ENCODE measurements around the gene HRG.
"Not testable (repeated sequence)": the region's sequence is repeated elsewhere in the genome, so short reads cannot be mapped to it uniquely, and the experiment has no call there.

The HRG gene

DNA sequence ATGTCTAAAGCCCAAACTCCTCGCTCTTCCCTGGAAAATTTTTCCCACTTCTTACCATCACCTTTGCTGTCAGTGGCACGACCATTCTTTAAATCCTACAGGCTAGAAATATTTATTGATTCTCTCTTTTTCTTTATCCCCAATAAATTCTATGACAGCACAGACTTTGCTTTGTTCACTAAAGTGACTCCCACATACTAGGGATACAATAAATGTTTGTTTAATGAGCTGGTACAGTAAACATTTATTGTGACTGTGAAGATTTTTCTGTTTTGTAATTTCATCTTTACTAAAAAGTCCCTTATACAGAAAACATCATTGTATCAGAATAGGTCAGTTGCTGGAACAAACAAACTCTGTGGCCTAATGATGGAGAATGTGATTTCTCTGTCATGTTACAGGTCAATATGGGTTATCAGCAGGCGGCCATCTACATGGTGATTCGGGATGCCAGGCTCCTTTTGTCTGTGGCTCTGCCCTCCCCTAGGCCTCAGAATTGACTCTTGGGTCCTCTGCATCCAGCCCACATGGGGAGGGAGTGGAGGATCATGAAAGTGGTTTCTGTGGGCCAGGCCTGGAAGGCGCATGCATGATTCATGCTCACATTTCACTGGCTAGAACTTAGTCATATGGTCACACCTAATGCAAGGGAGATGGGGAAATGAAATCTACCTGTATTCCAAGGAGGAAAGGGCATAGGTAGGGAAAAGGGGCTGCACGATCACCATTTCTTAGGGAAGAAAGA lies 28.6 kb downstream of the HRG start:
- no peak for DNase-seq (ENCODE audit: low read depth)
- in situ Hi-C loops (cut with HindIII; ENCODE audit: low sequenced_read_pairs) = no loop called here
- H3K4me3 ChIP-seq (ENCODE audit: low read depth, low read length) = no peak overlapping the region
- TF ChIP-seq, protein P1, sequence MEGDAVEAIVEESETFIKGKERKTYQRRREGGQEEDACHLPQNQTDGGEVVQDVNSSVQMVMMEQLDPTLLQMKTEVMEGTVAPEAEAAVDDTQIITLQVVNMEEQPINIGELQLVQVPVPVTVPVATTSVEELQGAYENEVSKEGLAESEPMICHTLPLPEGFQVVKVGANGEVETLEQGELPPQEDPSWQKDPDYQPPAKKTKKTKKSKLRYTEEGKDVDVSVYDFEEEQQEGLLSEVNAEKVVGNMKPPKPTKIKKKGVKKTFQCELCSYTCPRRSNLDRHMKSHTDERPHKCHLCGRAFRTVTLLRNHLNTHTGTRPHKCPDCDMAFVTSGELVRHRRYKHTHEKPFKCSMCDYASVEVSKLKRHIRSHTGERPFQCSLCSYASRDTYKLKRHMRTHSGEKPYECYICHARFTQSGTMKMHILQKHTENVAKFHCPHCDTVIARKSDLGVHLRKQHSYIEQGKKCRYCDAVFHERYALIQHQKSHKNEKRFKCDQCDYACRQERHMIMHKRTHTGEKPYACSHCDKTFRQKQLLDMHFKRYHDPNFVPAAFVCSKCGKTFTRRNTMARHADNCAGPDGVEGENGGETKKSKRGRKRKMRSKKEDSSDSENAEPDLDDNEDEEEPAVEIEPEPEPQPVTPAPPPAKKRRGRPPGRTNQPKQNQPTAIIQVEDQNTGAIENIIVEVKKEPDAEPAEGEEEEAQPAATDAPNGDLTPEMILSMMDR (IDR thresholded peaks at IDR 0.05; ENCODE audit: low read depth, low read length, missing control alignments) = no peak

DNA sequence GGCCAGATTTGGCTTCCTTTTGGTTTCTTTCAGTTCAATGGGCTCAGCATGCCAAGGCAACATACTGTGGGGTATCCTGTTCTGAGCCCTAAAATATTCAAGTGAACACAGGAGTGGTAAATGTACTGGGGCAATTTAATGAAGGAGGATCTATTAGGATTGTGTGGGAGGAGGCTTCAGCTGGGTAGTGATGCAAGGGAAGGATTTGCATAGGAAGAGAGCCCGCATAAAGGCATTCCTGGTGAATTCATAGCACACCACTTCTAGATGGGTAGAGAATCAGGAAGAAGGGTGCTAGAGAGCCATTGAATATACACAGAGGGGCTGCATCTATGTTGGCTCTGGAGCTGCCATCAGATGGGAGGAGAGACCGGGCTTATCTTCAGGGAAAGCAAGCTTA lies 30.7 kb downstream of the HRG start:
- in situ Hi-C loops (cut with HindIII; ENCODE audit: low sequenced_read_pairs) = no loop called here
- TF ChIP-seq, protein P1 (IDR thresholded peaks at IDR 0.05; ENCODE audit: low read depth, low read length, missing control alignments) = no peak
- H3K4me3 ChIP-seq (ENCODE audit: low read depth, low read length) = no peak overlapping the region
- no peak for DNase-seq (ENCODE audit: low read depth)

DNA sequence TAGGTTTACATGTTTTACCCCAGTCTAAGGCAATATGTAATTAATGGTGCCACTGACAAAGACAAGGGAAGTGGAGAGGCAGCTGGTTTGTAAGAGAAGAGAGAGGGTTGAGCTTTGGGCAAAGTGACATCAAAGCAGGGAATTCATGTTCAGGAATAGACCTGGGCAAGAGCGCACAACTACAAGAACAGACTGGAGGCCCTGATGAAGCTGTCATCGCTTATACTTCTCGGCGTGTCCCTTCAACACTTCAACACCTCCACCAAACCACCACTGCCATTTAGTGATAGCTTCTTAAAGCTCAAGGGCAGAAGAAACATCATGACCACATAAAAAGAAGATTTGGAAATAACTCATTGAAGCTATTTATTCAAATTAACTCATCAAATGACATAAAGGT lies 31.7 kb downstream of the HRG start:
- H3K4me3 ChIP-seq (ENCODE audit: low read depth, low read length) = no peak overlapping the region
- in situ Hi-C loops (cut with HindIII; ENCODE audit: low sequenced_read_pairs) = no loop called here
- no peak for DNase-seq (ENCODE audit: low read depth)
- TF ChIP-seq, protein P1 (IDR thresholded peaks at IDR 0.05; ENCODE audit: low read depth, low read length, missing control alignments) = no peak

DNA sequence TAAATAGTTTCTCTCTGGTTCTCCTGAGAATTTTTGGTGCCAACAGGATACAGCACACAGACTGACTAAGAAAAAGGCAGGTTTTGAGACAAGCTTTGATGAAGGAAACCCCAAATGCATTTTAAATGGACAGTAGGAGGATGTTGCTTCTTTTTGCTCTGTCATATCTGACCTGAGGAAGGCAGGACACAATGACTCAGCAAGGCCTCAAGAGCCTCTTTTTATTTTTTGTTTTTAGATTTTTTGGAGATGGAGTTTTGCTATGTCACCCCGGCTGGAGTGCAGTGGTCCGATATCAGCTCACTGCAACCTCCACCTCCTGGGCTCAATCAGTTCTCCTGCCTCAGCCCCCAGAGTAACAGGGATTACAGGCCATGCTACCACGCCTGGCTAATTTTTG lies 34.5 kb downstream of the HRG start:
- H3K4me3 ChIP-seq (ENCODE audit: low read depth, low read length) = no peak overlapping the region
- in situ Hi-C loops (cut with HindIII; ENCODE audit: low sequenced_read_pairs) = no loop called here
- TF ChIP-seq, protein P1 (IDR thresholded peaks at IDR 0.05; ENCODE audit: low read depth, low read length, missing control alignments) = no peak
- no peak for DNase-seq (ENCODE audit: low read depth)

DNA sequence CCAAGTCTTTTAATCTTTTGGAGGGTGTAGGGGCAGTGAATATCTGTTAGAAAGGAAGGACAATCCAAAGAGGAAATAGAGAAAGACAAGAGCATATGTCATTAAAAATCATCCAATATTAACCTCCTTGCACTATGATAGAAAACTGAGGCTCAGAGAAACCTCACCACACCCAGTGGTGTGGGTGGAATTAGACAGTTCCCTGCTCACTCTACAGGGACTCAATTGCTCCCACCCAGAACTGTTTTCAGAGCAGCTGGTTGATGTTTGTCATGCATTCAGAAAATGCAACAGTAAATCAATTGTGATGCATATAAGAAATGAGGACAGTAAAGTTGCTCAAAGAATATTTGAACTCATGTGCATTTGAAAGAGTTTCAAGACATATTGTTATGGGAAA lies 36.6 kb downstream of the HRG start:
- DNase-seq (ENCODE audit: low read depth); H3K4me3 ChIP-seq (ENCODE audit: low read depth, low read length); in situ Hi-C loops (cut with HindIII; ENCODE audit: low sequenced_read_pairs): not testable (repeated sequence)

DNA sequence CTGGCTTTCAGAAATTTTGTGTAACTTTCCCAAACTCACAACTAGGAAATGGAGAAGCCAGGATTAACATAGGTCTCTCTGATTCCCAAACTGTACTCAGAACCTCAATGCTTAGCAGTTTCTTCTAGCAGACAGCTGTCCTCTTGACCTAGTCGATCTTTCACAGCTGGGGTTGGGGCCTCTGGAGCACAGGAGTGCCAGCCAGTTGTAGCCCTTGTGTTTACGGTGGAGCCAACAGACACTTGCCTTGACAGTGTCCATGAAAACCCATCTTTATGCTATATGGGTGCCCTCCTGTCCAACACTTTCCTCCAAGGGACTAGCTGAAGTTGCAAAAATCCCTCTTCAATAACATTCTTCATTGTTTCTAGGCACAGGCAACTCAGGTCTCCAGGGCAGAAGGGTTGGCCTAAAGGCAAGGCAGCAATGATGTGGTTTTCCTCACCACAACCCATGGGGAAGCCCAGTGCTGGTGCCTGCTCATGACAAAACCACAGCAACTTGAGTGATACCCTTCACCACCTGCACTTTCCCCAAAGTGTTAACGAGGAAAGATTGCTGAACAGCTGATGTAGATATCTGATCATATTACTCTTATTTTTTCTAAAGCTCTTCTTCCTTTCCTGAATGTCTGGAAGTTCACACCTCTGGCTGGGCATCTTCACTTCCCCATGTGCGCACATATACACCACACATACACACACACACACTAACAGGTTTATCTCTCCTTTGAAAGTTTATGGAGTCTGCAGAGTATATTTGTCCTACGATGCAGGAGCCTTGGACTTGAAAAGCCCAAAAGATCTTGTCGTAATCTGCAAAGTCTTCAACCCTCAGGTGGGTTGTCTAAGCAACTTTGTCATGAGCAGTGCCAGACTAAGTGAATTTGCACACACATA lies 40.3 kb downstream of the HRG start:
- in situ Hi-C loops (cut with HindIII; ENCODE audit: low sequenced_read_pairs) = no loop called here
- TF ChIP-seq, protein P1 (IDR thresholded peaks at IDR 0.05; ENCODE audit: low read depth, low read length, missing control alignments) = no peak
- no peak for DNase-seq (ENCODE audit: low read depth)
- no peak overlapping the region for H3K4me3 ChIP-seq (ENCODE audit: low read depth, low read length)

Measured in astrocyte of the cerebellum (primary cell).